ENCODE results near the gene UGT1A8. TPM values are rescaled to one million over a fixed set of nuclear protein-coding genes. Genes with fewer than 3 reads are reported as not detected.

The UGT1A8 gene
- total and polyA plus RNA-seq, 2 donors (not counting 3 experiments of a cell fraction or from before 2014, with no cell fraction given) = not detected

- no peaks in the 10 kb centered on the region for H3K9me3 ChIP-seq (replicated peaks; ENCODE audit: control insufficient read depth, insufficient read depth, low read length)
- dilution Hi-C loops (cut with MboI; ENCODE audit: extremely low pct_ligation_motif_present, low sequenced_read_pairs) (no loop called here), intact Hi-C loops (cut with micrococcal nuclease) (no loop called here)
- no peak overlapping the region for H3K4me2 ChIP-seq (ENCODE audit: insufficient read depth, low read length)
- ChIA-PET CTCF (no interaction called here), POLR2A (no interaction called here)
- no peaks in the 10 kb centered on the region for H3K27me3 ChIP-seq (ENCODE audit: control insufficient read depth in 2 of 2, insufficient read depth in 2 of 2, low read length in 2 of 2)
- no peak for FAIRE-seq
- DNase-seq (ENCODE audit: low read depth, low spot score) = no peak
- no peak overlapping the region for H2AFZ ChIP-seq (ENCODE audit: low read depth, low read length)
- no peak overlapping the region for H3K9ac ChIP-seq (replicated peaks; ENCODE audit: extremely low read depth, insufficient read depth, low read length)
- no peak overlapping the region for H3K4me3 ChIP-seq (replicated peaks in 1 of 3; ENCODE audit: insufficient read depth in 1 of 3, low read depth in 1 of 3, low read length in 3 of 3)
- no peaks in the 10 kb centered on the region for H4K20me1 ChIP-seq (replicated peaks; ENCODE audit: control insufficient read depth, extremely low read depth, insufficient read depth, low read length)
- no peaks in the 10 kb centered on the region for H3K36me3 ChIP-seq (ENCODE audit: control insufficient read depth in 2 of 2, extremely low read depth in 1 of 2, insufficient read depth in 2 of 2, low read length in 2 of 2)
- no peak overlapping the region for H3K27ac ChIP-seq (ENCODE audit: insufficient read depth, low read depth, low read length)
- no peaks in the 10 kb centered on the region for H3K79me2 ChIP-seq (ENCODE audit: control insufficient read depth, insufficient read depth, low read length)
- no TSS peak for BruUV-seq (replicated peaks)
- TF ChIP-seq CTCF (IDR thresholded peaks at IDR 0.05; ENCODE audit: extremely low read depth in 1 of 2, insufficient read depth in 1 of 2, low read depth in 1 of 2, low read length in 2 of 2) (no peak), POLR2AphosphoS5 (IDR thresholded peaks at IDR 0.05; ENCODE audit: insufficient read depth, low read depth, low read length) (no peak), MAX (IDR thresholded peaks at IDR 0.05; ENCODE audit: insufficient read depth, insufficient read length) (no peak), POLR2A (IDR thresholded peaks at IDR 0.05; ENCODE audit: low read depth, low read length) (no peak), MYC (IDR thresholded peaks at IDR 0.05; ENCODE audit: low read depth, low read length) (no peak), FOS (IDR thresholded peaks at IDR 0.05; ENCODE audit: borderline replicate concordance, insufficient read depth, low read length) (no peak), EZH2 (IDR thresholded peaks at IDR 0.05; ENCODE audit: borderline replicate concordance, low read depth, low read length, severe bottlenecking) (no peak), GATA2 (IDR thresholded peaks at IDR 0.05; ENCODE audit: insufficient read depth, insufficient read length, low read depth, low read length) (no peak), JUN (IDR thresholded peaks at IDR 0.05; ENCODE audit: borderline replicate concordance, insufficient read depth, insufficient read length, low read depth) (no peak)
- H3K9me1 ChIP-seq (replicated peaks; ENCODE audit: control insufficient read depth, extremely low read depth, insufficient read depth, low read length) = no peaks in the 10 kb centered on the region
- H3K4me1 ChIP-seq (ENCODE audit: control insufficient read depth, extremely low read depth, insufficient read depth, low read length) = no peaks in the 10 kb centered on the region
Observed at GRCh38 chr2:233803994-233804393, 186.6 kb downstream of the UGT1A8 start.

Data from endothelial cell of umbilical vein (primary cell).